GDM1 (cell line): Measurements from ENCODE around the gene TEX2.
"Not testable (repeated sequence)": the region's sequence is repeated elsewhere in the genome, so short reads cannot be mapped to it uniquely, and the experiment has no call there.

Source experiments
- DNase-seq: peaks from one replicate; lab custom pipeline; 2025; lab: John Stamatoyannopoulos, UW

Gene TEX2

DNA sequence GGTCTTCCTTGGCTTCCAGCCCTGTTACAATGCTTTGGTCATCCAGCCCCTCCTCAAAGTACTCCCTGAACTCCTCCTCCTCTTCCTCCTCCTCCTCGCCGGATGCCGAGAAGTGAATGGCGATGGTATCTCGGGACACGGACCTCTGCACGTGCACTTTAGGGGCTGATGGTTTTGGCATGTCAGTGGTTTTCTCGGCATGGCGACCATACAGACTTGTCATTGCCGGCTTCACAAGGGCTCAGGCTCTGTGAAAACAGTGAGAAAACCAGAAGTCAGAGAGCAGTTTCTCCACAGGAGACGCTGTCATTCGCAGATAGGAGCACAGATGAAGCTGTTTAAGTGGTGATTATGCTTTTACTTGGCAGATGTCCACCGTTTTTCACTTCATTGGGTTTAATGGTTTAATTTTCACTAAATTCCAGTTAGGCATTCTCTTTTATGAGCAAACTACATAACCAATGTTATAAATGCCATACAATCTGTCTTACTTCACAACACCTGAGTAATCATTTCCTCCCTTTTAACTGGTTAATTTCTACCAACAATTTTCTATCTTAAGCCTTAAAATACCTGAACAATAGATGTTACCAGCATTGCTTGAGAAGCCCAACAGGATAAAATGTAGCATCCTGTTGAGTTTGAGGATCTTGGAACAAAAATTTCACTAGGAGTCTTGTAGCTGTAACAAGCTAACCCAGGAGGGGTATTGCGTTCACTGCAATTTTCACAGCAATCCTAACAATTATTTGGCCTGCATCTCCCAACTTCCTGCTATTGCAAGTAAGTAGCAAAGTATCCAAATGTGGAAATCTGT is 48.9 kb downstream of the TEX2 start:
- no peak for DNase-seq

GRCh38 chr17:64212122-64212521 is 50.9 kb downstream of the TEX2 start:
- DNase-seq = no peak

- no peak for DNase-seq
Observed at GRCh38 chr17:64209983-64210382, 53.1 kb downstream of the TEX2 start.

DNA sequence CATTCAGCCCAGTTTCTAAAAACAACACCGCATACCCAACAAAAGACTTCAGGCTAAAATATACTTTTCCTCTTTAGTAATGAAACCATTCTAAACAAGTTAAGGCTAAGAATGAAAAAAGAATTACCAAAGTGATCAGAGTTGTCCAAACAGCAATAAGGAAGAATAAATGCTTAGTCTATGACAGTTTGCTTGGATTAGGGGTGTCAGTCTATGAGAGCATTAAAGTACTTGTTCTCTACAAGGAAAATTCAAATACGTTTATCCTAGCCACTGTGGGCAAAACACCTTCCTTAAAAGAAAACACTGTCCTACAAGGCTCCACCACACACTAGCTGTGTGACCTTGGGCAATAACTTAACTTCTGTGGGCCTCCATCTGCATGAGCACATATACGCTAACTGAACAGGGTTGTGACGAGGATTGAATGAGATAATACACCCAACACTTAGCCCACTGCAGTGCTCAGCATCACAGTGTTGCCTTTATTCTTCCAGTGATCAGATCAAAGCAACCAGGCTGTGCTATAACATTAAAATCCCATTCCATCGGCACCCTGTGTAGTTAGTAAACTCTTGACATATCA is 53.6 kb downstream of the TEX2 start:
- no peak for DNase-seq

- not testable (repeated sequence) for DNase-seq
Observed at GRCh38 chr17:64208656-64209055, 54.4 kb downstream of the TEX2 start.

DNA sequence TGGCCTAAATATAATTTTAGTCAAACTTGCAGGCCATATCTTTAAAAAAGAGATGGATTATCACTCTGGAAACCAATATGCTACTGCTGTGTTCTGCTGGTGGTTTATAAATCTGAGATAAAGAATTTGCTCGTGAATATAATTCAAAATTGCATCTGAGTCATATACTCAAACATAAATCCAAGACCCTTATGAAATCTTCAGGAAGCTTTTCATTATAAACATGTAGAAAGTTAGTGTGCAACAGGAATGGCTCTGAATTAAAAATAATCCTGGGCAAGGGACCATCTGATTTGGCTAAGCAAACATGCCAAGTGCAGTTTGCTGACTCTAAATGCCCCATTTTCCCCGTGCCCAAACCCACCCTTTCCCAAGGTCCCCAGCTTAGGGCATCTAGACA is 57.3 kb downstream of the TEX2 start:
- no peak for DNase-seq

DNA sequence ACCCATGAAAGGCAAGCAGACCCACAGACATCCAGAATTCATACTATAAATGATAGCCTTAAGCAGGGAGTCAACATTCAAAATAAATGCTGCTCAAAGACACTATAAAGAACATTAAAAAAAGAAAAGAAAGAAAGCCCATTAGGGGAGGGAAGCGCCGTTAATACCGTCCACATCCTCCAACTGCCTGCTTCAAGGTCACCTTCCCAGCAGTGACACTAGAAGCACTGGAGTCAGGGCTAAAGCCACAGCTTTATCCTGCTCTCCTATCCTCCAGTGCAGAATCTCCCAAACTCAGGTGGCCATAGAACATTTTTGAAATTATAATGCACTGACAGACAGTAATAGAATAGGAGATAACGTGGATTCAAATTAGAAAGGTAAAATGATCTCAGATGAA is 59.4 kb downstream of the TEX2 start:
- DNase-seq = no peak

DNA sequence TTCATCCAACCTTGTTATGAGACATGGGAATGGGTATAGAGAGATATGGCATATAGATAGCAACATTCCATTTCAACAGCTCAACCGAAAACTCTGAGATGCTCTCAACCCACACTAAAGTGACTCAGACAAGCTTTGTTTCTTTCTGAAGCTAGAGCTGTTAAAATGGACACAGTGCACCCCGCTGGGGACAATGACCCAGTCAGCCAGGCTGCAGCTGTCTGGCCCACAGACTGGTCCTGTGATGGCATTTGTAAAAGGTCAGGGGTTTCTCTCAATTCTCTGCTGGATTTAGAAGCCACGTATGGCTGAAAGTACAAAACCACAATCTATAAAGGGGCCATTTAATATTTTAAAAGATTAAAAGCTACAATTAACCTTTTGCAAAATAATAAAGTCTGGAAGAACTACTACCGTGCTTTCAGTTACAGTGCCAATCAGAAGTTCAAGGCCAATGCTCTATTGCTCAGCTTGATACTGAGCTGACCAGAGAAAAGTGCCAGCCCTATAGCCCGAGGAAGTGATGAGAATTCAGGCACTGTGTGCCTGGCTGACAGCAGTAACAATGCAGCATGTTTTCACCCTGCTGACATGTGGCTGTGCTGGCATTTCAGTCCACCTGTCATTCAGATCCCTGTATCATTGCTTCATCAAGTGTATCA is 60.2 kb downstream of the TEX2 start:
- no peak for DNase-seq

GRCh38 chr17:64200080-64201032 is 62.7 kb downstream of the TEX2 start:
- no peak for DNase-seq

- DNase-seq = no peak
Observed at GRCh38 chr17:64198331-64199090, 64.5 kb downstream of the TEX2 start.

DNA sequence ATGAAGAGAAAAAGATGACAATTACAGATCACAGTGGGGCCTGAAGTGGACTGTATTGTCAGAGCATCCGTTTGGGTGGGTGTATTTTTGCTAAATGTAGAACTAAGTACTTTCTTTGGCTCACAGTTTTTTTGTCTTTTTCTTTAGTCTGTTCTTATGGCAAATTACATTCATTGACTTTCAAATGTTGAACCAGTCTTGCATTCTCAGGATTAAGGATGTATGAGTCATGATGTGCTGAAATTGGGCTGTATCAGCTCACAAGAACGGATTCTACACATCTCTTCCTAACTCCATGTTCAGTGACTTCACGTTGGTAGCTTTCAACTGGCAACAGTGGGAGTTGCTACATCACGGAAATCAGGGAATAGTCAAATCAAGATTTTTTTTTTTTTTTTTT is 66.5 kb downstream of the TEX2 start:
- no peak for DNase-seq

GRCh38 chr17:64193561-64193960 is 69.5 kb downstream of the TEX2 start:
- DNase-seq = no peak

- no peak for DNase-seq
Observed at GRCh38 chr17:64192589-64192988, 70.5 kb downstream of the TEX2 start.

DNA sequence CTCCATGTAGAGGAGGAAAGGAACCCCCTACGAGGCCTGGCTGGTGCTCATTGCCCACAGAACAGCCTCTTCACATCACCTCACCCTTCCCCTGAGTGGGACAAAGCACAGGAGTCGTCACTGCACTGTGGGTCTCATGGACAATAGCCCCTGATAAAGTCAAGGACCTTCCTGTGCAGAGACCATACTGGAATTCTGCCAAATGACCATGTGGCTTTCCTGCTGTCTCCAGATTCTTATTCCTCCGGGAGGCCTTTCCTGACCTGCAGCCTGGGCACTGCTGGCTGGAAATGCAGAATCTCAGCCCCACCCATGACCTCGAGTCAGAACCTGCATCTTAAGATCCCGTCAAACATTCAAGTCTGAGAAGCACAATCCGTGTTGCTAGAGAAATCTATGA is 72.6 kb downstream of the TEX2 start:
- no peak for DNase-seq

GRCh38 chr17:64188088-64188487 is 75.0 kb downstream of the TEX2 start:
- DNase-seq = no peak

- DNase-seq = no peak
Observed at GRCh38 chr17:64187093-64187895, 75.8 kb downstream of the TEX2 start.

- no peak for DNase-seq
Observed at GRCh38 chr17:64186171-64187092, 76.6 kb downstream of the TEX2 start.

GRCh38 chr17:64185557-64185956 is 77.5 kb downstream of the TEX2 start:
- DNase-seq = not testable (repeated sequence)

- no peak for DNase-seq
Observed at GRCh38 chr17:64185101-64185500, 78.0 kb downstream of the TEX2 start.
